Measurements from ENCODE around the gene ZC3H12C. TPM values are rescaled to one million over a fixed set of nuclear protein-coding genes. Genes with fewer than 3 reads are reported as not detected.

ZC3H12C gene
- total and polyA plus RNA-seq, 10 of the 15 experiments (the other 5 are each of a cell fraction or from before 2014, with no cell fraction given), result 0.31 to 31.0 (median 3.7) TPM

DNA sequence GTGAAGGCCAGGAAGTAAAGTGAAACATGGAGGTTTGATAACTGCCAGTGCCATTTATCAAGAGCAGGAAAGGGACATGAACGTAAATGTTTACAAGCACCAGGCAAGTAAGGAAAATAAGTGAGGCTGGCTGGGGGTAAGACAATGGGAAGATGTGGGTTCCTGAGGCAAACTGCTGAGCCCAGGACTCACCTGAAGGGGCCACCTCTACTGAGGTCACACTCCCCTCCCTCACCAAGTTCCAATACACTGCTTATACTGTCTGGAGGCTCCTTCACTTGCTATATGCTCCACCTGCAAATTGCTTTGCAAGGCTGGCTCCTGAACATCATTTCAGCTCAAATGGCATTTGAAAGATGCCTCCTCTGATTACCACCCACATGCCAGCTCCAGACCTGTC is 10.3 kb upstream of the ZC3H12C start:
- Histone ChIP-seq H3K4me1 (ENCODE audit: control insufficient read depth, insufficient read depth, low read length) (no peaks in the 10 kb centered on the region; the same call in 1 of the 2 replicates), H3K27me3 (replicated peaks in 1 of 2; ENCODE audit: control insufficient read depth in 2 of 2, insufficient read depth in 2 of 2, low read length in 1 of 2) (no peaks in the 10 kb centered on the region), H3K79me2 (ENCODE audit: control insufficient read depth, insufficient read depth, low read length) (no peaks in the 10 kb centered on the region), H4K20me1 (ENCODE audit: control insufficient read depth, insufficient read depth) (no peaks in the 10 kb centered on the region), H3K4me3 (no peak overlapping the region), H3K9ac (ENCODE audit: control insufficient read depth, insufficient read depth, low read length) (no peak overlapping the region), H3K27ac (ENCODE audit: control insufficient read depth, insufficient read depth) (no peak overlapping the region), H3K36me3 (ENCODE audit: control insufficient read depth in 2 of 2, insufficient read depth in 2 of 2, low read length in 1 of 2) (no peaks in the 10 kb centered on the region), H3K9me3 (replicated peaks; ENCODE audit: control insufficient read depth, insufficient read depth, low read length) (peaks cover 11% of the 10 kb centered on the region; the same call in 2 of the 3 replicates), H2AFZ (ENCODE audit: control insufficient read depth, low read depth, low read length) (no peak overlapping the region), H3K4me2 (ENCODE audit: control insufficient read depth, insufficient read depth) (no peak overlapping the region)
- ChIA-PET RAD21 (ENCODE audit: unreplicated experiment) (interaction anchor here (0.9 to 1.7 kb wide), 3 partner anchors 9 to 136 kb away, joined by 3 to 6 read pairs (median 3); no protein-coding TSS in a partner anchor), POLR2A (interaction anchor here (1.0 to 1.5 kb wide), 3 partner anchors 9 to 56 kb away, joined by 3 to 5 read pairs (median 3); no protein-coding TSS in a partner anchor), SMC1A (ENCODE audit: uncharacterized antibody, unreplicated experiment) (interaction anchor here (0.9 to 3.1 kb wide), 10 partner anchors 9 to 136 kb away, joined by 3 to 19 read pairs (median 4); no protein-coding TSS in a partner anchor), CTCF (interaction anchor here (0.9 to 1.0 kb wide), 2 partner anchors 16 to 53 kb away, joined by 3 read pairs; no protein-coding TSS in a partner anchor)
- ATAC-seq, result no peak
- whole genome bisulfite sequencing (ENCODE audit: insufficient coverage, insufficient replicate concordance, low lambda C conversion rate, missing lambda C conversion rate), result 100% methylated on average over 1 of the region's 1 CpG
- no TSS peak for BruUV-seq (replicated peaks)
- no peak for DNase-seq (ENCODE audit: low read depth, low spot score)
- in situ Hi-C loops (cut with MboI) (loop anchor here (5.0 kb wide), 1 partner anchor 131 kb away; no protein-coding TSS in a partner anchor), intact Hi-C loops (cut with micrococcal nuclease; ENCODE audit: unreplicated experiment) (no loop called here)
- TF ChIP-seq JUNB (IDR thresholded peaks at IDR 0.05), result no peak
- TF ChIP-seq NFXL1 (IDR thresholded peaks at IDR 0.05; ENCODE audit: borderline replicate concordance), result no peak
- TF ChIP-seq MEF2B (IDR thresholded peaks at IDR 0.05; ENCODE audit: partially characterized antibody, poor library complexity, severe bottlenecking), result no peak
- TF ChIP-seq CREM (IDR thresholded peaks at IDR 0.05; ENCODE audit: low read depth), result no peak
- TF ChIP-seq, protein P1, sequence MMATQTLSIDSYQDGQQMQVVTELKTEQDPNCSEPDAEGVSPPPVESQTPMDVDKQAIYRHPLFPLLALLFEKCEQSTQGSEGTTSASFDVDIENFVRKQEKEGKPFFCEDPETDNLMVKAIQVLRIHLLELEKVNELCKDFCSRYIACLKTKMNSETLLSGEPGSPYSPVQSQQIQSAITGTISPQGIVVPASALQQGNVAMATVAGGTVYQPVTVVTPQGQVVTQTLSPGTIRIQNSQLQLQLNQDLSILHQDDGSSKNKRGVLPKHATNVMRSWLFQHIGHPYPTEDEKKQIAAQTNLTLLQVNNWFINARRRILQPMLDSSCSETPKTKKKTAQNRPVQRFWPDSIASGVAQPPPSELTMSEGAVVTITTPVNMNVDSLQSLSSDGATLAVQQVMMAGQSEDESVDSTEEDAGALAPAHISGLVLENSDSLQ (IDR thresholded peaks at IDR 0.05), result no peak
- no peak for TF ChIP-seq ZNF274 (IDR thresholded peaks at IDR 0.05; ENCODE audit: insufficient read depth, insufficient read length)
- TF ChIP-seq ZNF217 (IDR thresholded peaks at IDR 0.05), result no peak
- no peak for TF ChIP-seq PML (IDR thresholded peaks at IDR 0.05; ENCODE audit: low read length)
- TF ChIP-seq PAX5 (IDR thresholded peaks at IDR 0.05; ENCODE audit: borderline replicate concordance, low read depth, low read length), result no peak
- TF ChIP-seq MYB (IDR thresholded peaks at IDR 0.05; ENCODE audit: borderline replicate concordance, low read depth, low read length), result no peak
- TF ChIP-seq, protein P2, sequence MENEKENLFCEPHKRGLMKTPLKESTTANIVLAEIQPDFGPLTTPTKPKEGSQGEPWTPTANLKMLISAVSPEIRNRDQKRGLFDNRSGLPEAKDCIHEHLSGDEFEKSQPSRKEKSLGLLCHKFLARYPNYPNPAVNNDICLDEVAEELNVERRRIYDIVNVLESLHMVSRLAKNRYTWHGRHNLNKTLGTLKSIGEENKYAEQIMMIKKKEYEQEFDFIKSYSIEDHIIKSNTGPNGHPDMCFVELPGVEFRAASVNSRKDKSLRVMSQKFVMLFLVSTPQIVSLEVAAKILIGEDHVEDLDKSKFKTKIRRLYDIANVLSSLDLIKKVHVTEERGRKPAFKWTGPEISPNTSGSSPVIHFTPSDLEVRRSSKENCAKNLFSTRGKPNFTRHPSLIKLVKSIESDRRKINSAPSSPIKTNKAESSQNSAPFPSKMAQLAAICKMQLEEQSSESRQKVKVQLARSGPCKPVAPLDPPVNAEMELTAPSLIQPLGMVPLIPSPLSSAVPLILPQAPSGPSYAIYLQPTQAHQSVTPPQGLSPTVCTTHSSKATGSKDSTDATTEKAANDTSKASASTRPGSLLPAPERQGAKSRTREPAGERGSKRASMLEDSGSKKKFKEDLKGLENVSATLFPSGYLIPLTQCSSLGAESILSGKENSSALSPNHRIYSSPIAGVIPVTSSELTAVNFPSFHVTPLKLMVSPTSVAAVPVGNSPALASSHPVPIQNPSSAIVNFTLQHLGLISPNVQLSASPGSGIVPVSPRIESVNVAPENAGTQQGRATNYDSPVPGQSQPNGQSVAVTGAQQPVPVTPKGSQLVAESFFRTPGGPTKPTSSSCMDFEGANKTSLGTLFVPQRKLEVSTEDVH (IDR thresholded peaks at IDR 0.05; ENCODE audit: low read depth, partially characterized antibody), result no peak
- TF ChIP-seq, protein P3, sequence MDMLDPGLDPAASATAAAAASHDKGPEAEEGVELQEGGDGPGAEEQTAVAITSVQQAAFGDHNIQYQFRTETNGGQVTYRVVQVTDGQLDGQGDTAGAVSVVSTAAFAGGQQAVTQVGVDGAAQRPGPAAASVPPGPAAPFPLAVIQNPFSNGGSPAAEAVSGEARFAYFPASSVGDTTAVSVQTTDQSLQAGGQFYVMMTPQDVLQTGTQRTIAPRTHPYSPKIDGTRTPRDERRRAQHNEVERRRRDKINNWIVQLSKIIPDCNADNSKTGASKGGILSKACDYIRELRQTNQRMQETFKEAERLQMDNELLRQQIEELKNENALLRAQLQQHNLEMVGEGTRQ (IDR thresholded peaks at IDR 0.05; ENCODE audit: borderline replicate concordance, low read depth, low read length), result no peak
- no peak for TF ChIP-seq NR2C2 (IDR thresholded peaks at IDR 0.05; ENCODE audit: borderline replicate concordance, control insufficient read depth, insufficient read length, low read depth)
- no peak for TF ChIP-seq NFIC (IDR thresholded peaks at IDR 0.05; ENCODE audit: low read depth, low read length)
- no peak for FAIRE-seq
